ENCODE data around the gene PAK5. TPM values are rescaled to one million over a fixed set of nuclear protein-coding genes. Genes with fewer than 3 reads are reported as not detected.

Gene PAK5
- total RNA-seq, 1 donor from 2014 or later, result not detected

GRCh38 chr20:9792674-9793073 lies 46.2 kb downstream of the PAK5 start:
- no peak for DNase-seq (ENCODE audit: low read depth in 2 of 2)

GRCh38 chr20:9789131-9789530 lies 49.7 kb downstream of the PAK5 start:
- DNase-seq (ENCODE audit: low read depth in 2 of 2), result no peak

DNA sequence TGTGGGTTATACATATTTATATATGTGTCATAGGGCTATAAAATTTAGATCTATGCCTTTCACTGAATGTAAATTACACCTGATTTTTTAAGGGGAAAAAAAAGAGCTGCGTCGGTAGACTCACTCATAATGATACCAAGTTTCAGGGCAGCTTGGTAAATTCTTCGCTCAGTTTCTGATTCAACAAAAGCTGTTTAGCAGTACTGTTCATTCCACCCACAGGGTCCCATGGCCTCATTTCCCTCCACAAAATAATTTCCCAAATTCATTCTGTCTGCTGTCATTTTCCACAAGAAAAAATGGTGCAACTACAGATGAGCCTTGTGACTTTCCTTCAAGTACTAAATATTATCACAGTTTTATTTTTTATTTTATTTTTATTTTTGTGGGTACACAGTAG lies 63.7 kb downstream of the PAK5 start:
- no peak for DNase-seq (ENCODE audit: low read depth in 2 of 2)

DNA sequence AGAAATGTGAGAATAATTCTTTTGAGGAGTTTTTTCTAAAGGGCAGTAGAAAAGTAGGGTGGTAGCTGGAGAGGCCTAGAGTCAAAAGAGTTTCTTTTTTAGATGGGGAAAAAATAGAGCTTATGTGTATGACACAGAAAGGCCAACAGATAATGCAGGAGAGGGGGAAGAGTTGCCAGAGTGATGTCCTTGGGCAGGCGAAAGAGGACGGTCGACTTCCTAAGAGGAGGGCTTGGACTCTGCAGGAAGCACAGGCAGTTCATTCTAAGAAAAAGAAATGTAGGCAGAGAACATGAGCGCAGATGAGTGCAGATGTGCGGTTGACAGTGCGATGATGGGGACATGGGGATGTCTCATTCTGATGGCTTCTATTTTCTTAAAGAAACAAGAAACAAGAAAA lies 68.9 kb downstream of the PAK5 start:
- DNase-seq (ENCODE audit: low read depth in 2 of 2), result no peak

DNA sequence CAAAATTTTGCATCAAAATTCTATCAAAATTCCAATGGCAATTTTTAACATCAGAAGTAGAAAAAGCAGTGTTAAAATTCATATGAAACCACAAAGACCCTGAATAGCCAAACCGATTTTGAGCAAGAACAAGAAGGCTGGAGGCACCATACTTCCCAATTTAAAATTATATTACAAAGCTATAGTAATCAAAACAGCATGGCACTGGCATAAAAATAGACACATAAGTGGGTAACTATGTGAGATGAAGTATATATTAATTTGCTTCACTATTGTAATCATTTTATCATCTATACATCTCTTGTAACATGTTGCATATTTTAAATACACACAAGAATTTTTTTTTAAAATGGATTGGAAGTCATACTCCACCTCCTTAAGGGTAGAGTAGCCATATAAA lies 77.4 kb downstream of the PAK5 start:
- DNase-seq (ENCODE audit: low read depth in 2 of 2), result no peak

- DNase-seq (ENCODE audit: low read depth in 2 of 2), result no peak
These were observed 79.5 kb downstream of the PAK5 start for GRCh38 chr20:9759392-9759791.

DNA sequence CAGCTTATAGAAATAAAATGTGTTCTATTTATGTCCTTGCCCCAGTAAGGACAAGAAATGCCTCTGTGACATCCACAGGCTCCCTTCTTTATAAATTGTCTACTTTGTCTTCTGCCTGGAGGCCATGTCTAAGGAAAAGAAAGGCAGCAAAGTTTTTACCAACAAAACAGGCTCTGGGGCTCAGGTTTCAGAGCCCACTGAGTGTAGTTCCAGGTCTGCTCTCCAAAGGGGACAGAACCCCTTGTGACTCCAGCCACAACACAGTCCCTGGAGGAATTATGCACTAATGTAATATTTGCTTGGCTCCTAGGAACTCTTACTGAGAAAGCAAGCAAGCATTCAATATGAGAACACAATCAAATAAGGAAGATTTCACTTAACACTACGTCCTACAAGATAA lies 80.1 kb downstream of the PAK5 start:
- no peak for DNase-seq (ENCODE audit: low read depth in 2 of 2)

- no peak for DNase-seq (ENCODE audit: low read depth in 2 of 2)
These were observed 82.2 kb downstream of the PAK5 start for GRCh38 chr20:9756660-9757059.

DNA sequence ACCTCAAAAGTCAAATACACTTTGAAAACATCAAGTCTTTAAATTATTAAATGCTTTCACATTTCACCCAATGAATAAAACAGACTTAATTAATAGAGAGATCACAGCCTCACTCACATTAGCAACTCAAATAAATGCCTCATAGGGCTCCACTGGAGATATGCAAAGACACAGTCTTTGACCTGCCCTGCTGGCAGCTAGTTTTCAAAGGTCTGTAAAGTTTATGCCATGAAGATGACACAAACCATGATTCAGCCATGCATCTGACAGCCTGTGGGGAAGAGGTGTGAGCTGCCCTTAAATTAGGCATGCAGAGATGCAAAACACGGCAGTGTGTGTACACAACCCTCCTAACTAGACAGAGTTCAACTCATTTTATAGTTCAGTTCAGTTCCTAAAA lies 83.6 kb downstream of the PAK5 start:
- DNase-seq (ENCODE audit: low read depth in 2 of 2), result no peak

DNA sequence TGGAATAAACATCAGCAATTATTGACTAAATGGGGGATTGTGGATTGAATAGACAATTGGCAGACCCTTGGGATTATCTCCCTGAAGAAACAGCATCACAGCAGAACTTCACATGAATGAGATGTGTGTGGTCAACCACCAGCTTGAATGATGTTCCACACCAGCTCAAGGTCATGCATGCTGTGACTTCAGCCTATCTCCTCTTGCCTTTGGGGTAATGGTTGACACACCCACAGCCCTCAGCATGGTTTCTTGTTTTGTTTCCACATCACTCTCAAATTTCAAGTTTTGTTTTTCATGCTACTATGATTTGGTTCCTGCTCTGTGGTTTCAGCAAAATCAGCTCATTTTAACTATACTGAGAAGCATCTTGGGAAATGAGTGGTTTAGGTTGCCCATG lies 94.3 kb downstream of the PAK5 start:
- no peak for DNase-seq (ENCODE audit: low read depth in 2 of 2)

DNA sequence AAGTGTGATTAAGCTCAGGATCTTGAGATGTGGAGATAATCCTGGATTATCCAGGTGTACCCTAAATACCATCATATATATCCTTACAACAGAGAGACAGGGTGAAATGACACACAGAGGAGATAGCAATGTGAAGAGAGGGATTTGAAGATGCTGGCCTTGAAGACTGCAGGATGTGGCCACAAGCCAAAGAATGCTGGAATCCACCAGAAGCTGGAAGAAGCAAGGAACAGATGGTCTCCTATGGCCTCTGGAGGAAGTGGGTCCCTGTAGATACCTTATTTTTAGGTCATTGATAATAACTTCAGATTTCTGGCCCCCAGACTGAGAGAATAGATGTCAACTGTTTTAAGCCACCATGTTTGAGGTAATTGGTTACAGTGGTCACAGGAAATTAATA lies 95.0 kb downstream of the PAK5 start:
- DNase-seq (ENCODE audit: low read depth in 2 of 2), result no peak

DNA sequence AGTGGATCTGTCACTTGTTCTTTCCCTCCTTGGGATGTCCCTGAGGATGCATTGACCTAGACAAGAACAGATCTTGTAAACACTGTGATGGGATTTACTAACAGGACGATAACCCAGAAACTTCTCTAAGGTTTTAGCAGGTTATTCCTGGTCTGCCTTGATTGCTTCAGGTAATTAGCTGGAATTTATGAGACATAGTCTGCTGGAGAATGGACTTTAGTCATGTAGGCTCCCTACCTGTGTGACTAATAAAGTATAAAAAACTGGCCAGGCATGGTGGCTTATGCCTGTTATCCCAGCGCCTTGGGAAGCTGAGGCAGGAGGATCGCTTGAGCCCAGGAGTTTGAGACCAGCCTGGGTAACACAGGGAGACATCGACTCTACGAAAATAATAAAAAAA lies 96.1 kb downstream of the PAK5 start:
- no peak for DNase-seq (ENCODE audit: low read depth in 2 of 2)

GRCh38 chr20:9741996-9742395 lies 96.9 kb downstream of the PAK5 start:
- no peak for DNase-seq (ENCODE audit: low read depth in 2 of 2)

- no peak for DNase-seq (ENCODE audit: low read depth in 2 of 2)
These were observed 98.4 kb downstream of the PAK5 start for GRCh38 chr20:9740486-9740885.

- DNase-seq (ENCODE audit: low read depth in 2 of 2), result no peak
These were observed 98.9 kb downstream of the PAK5 start for GRCh38 chr20:9739991-9740390.

GRCh38 chr20:9736373-9736772 lies 102.5 kb downstream of the PAK5 start:
- DNase-seq (ENCODE audit: low read depth in 2 of 2), result no peak

DNA sequence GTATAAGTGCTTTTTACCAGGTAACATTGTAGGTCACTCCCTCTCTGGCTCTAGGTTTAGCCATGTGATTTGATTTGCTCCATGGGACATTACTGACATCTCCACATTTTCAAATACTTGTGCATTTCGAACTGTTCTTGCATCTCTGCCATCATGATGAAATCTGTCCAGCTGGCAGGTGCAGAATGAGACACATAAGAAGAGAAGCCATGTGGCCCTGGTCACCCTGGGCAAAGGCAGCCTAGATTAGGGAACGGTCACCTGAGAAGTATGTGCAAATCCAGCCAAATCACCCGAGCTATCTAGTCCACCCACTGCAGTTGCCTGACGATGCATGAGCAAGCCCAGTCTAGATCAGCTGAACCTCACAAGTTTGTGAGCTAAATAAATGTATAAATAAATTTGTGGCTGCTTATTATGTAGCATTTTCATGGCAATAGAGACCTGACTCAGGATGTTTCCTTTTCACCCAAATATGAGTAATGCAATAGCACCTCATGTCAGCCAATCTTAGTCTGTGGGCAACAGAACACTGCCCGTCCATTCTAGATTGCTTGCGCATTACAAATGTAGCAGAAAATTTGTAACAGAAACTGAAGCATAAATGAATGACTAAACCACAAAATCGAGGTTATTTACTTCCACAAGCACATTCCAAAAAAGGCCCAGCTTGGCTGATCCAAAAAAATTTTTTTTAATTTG lies 115.2 kb downstream of the PAK5 start:
- no peak for DNase-seq (ENCODE audit: low read depth in 2 of 2)

DNA sequence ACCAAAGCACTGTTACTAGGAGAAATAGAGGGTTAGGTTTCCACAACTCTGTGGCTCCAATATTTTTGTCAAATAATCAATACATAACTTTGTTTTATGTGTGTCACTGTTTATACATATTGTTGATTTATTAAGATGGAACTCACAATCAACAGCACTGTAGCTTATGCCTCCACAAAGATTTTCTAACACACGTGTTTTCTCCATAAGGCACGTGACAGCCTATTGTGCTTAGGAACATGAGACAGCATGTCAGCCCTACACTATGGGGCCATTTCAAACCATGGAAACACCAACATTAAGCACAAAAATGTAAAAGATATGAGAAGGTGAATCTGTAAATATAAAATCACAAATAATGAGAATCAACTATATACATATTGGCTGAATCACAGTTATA lies 127.0 kb downstream of the PAK5 start:
- DNase-seq (ENCODE audit: low read depth in 2 of 2), result no peak

DNA sequence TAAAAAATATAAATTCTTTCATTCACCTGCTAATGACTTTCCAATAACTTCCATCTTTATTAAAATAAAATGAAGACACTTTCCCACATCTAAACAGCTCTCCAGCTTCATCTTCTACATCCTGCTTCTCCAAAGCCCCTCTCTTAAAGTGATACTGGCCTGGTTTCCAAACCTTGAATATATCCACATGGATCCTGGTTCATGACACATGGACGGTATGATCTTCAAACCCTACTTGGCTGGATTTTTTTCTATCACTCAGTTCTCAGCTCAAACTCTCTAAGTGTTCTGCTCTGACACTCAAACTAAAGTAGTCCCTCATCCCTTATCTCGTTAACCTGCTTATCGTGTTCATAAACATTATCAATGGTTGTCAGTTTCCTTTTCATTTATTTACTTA lies 128.2 kb downstream of the PAK5 start:
- no peak for DNase-seq (ENCODE audit: low read depth in 2 of 2)

- DNase-seq (ENCODE audit: low read depth in 2 of 2), result no peak
These were observed 133.0 kb downstream of the PAK5 start for GRCh38 chr20:9705722-9706476.

DNA sequence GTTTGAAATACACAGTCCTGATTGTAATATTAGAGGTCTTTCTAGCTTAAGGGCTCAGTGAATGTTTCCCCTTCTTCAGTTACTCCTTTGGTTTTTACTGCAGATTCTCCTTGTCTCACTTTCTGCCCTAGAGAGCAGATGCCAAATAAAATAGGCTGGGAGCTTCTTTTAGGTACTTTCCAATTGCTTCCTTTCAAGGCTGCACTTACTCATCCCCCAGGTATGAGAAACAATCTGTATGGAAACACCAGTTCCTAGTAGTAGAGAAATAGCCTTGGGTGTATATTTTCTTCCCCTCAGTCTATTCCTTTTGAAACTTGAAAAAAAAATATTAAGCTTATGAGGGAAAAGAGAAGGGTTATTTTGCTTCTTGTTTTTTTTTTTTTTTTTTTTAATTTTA lies 139.7 kb downstream of the PAK5 start:
- DNase-seq (ENCODE audit: low read depth in 2 of 2), result no peak

DNA sequence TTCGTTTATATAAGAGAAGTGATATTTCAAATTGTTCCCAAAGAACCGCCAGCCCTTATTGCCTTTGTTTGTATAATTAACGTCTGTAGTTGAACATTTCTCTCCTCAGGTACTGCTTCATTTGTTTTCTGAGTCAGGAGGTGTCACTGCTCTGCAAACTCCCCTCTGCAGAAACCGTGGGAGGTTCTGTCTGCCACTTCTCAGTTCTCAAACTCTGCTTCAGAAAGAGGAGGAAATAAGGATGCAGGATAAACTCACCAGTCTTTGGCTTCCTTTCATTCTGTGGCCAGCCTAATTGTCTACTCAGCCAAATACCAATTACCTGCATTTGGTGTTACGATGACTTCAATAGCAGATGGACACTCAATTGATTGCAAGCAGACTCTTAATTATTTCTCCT lies 149.8 kb downstream of the PAK5 start:
- no peak for DNase-seq (ENCODE audit: low read depth in 2 of 2)

GRCh38 chr20:9686866-9687265 lies 152.0 kb downstream of the PAK5 start:
- no peak for DNase-seq (ENCODE audit: low read depth in 2 of 2)

Data from lung microvascular endothelial cell (primary cell).